SW 1271 (cell line): ENCODE results near the gene AZIN2.

ENCODE experiments used
- DNase-seq, 2 experiments: peaks; one replicate each; lab custom pipeline; 2025; lab: John Stamatoyannopoulos, UW

Gene AZIN2

DNA sequence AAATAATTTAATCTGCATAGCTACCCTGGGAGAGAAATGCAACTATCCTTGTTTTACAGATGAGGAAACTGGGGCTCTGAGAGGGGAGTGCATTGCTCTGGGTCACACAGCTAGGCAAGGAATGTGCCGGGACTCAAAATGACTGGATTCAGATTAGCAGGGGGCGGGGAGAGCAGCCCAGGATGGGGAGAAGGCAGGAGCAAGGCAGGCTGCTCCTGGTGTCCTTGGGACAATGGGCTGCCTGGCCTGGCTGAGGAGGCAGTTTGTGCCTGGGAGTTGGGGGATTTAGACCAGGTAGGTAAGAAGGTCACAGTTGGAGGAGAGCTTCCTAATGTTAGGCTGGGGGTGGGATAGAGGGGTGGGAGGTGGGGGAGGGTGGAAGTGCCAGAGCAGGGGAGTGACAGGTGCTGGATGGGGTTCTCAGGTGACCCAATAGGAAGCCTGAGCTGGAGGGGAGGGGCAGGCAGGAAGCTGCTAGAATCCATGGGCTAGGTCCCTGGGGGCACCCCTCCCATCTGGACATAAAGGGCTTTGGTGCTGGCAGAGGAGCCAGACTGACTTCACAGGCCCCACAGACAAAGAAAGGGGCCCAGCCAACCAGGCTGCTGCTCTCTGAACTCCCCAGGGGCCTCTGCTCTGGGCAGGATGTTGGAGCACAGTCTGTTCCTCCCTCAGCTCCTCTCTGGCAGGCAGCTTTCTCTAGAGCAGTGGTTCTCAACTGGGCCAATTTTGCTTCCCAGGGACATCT is 71.9 kb downstream of the AZIN2 start:
- no peak for DNase-seq

DNA sequence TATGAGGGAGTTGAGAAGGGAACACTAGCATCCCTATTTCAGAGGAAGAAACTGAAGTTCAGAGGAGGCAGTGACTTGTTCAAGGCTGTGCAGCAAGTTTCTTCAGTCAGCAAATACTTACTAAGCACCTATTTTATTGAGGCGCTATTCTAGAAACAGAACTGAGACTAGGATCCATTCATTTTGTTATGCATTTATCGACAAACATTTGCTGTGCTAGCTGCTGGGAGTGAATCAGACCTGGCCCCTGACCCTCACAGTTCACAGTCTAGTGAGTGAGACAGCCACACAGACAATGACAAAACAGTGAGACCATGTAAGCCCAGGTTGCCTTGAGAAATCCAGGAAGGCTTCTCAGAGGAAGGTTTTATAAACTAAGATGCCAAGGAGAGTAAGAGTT is 72.7 kb downstream of the AZIN2 start:
- no peak for DNase-seq

DNA sequence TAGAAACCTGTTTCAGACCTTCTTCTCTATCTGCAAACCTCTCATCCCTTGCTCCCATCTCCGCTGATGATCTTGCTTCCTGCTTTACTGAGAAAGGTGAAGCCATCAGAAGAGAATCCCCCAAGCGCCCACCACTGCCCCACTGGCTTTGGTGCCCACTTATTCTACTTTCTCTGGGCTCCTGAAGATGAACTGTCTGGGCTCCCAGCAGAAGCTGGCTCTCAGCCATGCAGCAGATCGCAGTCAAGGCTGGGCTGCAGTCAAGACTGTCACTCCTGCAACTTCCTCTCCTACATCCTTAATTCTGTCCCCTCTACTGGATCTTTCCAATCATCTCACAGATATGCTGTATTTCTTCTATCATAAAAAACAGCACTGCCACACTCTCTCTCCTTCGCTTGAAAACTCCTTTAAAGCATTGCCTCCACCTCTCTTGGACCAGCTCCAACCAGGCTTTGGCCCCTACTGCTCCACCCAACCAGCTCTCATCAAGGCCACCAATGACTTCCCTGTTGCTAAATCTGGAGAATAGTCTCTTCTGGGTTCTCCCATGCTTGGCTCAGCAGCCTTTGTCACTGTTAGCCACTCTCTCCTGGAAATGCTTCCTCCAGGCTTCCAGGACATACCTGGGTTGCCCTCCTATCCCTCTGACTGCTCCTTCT is 75.1 kb downstream of the AZIN2 start:
- no peak for DNase-seq

DNA sequence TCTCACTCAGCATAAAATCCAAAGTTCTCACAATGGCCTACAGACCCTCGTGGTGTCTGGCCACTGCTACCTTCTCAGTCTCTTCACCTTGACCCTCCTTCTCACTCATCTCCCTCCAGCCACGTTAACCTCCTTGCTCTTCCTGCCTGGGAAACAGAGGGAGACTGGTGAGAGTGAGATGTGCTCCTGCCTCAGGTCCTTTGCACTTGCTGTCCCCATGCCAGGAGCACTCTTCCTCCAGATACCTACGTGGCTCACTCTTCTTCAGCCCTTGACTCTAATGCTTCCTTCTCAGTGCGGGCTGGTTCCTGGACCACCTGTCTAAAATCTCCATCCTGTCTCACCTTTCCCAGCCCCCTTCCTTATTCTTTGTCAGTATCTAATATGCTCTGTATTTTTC is 76.2 kb downstream of the AZIN2 start:
- no peak for DNase-seq

DNA sequence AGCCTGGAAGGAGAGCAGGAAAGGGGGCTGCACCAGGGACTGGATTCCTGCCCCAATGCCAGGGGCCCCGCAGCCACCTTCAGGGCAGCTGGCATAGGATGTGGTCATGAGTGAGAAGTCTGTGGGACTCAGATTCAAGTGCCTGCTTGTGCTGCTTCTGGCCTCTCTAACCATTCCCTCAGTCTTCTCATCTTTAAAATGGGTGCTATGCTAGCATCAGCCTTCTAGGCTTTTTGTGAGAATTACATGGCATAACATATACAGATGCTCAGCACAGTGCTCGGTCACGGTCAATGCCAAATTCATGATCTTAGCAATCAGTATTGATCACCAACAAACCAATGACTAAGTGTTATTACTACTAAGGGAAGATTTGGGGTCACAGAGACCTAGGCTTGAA is 77.4 kb downstream of the AZIN2 start:
- DNase-seq: no peak

DNA sequence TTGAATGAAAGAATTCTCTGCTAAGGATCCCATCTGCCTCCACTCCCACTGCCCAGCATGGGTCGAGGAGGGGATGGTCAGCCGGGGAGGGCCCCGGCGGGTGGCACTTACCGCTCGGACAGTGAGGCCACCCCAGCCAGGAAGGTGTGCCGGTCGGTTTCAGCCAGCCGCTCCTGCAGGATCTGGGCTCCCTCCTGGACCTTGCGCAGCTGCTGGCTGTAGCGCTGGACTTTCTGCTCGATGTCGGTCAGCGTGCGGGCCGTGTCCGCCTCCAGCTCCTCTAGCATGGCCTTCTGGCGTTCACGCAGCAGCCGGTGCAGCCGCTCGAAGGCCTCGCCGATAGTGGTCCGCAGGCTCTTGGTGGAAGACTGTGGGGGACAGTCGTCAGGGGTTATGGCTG is 78.6 kb downstream of the AZIN2 start:
- no peak for DNase-seq

DNA sequence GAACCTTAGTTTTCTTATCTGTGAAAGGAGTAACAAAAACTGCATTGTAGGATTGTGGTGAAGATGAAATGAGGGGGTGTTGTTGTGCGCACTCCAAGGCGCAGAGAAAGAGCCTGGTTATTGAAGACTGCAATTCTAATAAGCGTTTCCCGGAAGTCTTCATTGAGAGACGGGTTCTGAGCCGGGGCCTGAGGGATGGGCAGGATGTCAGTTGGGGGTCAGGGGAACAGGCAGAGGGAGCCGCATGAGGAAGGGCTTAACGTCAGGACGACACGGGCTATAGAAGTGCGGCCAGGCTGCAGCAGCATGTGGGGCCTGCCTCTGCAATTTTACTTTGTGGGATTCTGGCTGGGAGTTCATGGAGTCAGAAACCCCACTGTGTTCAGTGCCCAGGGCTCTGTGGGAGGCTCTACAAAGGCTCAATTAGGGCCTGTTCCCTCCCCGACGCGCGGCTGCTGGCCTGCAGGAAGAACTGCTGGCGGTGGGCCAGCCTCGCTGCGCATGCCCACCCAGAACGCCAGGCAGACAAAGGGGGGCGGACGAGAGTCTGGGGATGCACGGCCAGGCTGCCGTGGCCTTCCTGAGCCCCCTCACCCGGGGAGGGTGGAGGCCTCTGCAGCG is 80.2 kb downstream of the AZIN2 start:
- DNase-seq: no peak

DNA sequence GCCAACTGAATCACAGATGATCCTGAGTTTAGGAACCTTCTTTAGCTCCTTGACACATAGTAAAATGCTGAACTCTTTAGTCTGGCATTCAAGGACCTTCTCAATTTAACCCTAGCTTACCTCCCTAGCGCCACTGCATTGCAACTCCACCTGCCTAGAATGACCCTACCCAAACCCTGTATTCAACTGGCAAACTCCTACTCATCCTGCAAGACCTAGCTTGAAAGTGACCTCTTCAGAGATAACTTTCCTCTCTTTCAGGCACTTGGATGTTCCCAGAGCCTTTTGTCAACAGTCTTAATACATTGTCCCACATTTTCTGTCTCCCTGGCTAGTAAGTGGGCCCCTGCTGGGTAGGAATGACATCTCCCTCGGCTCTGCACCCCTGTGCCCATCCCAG is 81.2 kb downstream of the AZIN2 start:
- no peak for DNase-seq

DNA sequence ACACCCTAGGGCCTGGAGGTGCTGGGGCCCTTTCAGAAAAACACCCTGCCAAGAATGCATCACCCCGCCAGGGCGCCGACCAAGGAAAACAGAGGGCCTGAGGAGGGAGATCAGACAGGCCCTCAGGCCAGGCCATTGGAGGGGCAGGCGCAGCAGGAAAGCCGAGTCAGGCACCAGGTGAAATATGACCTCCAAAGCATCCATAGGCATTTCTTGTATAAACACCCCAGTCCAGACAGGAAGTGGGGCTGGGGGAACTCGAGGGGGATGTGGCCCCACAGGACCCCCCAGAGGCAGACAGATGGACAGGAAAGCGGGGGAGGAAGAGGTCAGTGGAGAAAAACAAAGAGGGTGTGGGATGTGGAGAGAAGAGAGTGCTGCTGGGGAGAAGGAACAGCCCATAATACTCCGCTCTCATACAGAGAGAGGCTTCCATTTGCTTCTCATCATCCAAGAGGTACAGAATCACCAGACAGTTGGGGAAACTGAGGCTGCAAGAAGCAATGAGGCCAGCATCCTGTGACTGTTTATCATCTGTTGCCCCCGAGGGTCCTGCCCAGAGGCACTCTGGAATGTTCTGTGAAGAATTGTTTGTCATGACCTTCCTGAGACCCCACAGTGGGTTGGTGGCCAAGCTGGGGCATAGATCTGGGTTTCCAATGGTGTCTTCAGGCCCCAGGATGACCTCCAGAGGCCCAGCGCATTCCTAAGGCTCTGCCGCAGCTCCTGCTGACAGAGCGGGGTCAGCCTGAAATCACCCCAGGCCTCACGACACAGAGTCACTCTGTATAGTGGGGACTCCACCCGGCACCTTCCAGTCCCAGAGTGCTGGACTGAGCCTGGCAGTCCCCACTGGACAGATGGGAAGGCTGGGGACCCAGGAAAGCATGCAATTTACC is 82.9 kb downstream of the AZIN2 start:
- no peak for DNase-seq

DNA sequence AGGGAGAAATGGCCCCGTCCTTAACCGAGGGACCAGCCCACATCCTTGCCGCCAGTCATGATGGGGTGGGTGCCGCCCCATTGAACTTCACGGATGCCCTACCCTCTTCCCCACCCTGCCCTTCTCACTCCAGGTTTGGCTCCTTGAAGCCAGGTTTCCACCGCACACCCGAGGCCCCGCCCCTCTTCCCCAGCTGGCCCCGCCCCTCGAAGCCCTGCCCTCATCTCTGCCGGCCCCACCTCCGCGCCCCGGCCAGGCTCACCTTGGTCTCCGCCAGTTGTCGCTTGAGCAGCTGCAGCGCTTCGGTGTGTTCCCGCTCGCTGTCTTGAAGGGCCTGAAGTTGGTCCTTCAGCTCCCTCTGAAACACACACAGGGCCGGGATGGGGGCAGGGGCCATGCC is 84.3 kb downstream of the AZIN2 start:
- no peak for DNase-seq

DNA sequence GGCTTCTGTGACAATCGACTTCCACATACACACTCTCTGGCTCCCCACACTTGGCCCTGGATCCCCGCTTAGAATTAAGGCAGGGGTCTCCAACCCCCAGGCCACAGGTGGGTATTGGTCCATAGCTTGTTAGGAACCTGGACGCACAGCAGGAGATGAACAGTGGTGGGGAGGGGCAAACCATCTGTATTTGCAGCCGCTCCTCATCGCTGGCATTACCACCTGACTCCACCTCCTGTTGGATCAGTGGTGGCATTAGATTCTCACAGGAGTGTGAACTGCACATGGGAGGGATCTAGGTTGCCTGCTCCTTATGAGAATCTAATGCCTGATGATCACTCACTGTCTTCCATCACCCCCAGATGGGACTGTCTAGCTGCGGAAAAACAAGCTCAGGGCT is 84.9 kb downstream of the AZIN2 start:
- no peak for DNase-seq

DNA sequence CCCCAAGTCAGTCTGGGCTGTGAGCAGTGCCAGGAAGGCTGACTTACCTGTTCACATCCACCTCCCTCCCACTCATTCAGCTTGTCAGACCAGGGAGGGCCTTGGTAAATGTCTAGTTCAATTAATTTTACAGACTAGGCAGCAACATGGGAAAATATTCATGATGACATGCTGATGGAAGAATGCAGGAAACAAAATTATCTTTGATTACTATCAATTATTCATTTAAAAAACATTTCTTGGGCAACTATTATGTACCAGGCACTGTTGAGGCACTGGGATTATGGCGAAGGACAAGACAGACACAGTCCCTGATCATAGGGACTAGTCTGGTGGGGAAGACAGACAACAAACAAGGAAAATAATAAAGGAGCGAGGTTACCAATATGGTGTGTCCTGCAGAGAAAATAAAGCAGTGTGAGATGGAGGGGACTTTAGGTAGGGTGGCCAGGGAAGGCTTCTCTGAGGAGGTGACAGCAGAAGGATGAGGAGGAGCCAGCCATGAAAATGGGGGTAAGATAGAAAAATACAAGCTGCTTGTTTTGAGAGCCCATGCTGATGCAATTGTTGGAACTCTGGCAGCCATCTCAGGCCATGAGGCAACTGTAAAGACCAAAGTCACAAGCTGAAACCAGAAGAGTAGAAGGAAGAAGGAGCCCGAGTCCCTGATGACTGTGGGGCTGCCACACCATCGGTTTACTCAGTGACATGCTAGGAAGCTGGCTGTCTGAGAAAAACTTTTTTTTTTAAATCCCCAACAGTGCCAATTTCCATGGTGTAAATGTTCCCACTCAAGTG is 86.9 kb downstream of the AZIN2 start:
- DNase-seq: no peak

DNA sequence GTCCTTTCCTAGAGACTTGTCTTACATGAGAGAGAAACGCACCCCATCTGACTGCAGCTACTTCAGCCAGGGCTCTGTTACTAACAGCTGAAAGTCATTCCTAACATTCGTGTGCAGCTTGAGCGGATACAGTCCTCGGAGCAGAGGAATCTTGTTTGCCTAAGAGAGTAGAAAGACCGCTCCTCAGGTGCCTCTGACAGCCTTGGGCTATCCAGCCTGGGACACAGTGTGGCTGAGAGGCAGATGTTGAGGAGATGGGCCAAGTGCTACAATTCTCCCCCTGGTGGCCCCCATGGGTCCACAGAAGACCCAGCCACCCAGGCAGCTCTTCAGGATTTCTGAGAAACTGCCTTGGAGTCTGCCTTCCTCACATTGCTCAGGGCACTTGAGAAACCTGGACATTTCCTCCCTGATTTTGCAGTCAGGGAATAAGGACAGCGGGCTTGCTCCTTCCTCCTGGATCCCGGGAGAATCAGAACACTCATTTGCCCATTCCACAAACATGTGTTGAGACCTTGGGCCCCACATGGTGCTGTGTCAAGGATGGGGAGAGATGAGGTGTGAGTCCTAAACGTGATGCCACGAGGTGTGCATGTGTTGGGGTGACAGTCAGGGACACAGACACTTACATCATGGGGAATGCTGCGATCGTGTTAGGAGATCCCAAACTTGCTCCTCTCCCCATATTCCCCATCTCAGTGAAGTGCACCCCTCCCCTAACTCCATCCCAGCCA is 87.8 kb downstream of the AZIN2 start:
- no peak for DNase-seq

DNA sequence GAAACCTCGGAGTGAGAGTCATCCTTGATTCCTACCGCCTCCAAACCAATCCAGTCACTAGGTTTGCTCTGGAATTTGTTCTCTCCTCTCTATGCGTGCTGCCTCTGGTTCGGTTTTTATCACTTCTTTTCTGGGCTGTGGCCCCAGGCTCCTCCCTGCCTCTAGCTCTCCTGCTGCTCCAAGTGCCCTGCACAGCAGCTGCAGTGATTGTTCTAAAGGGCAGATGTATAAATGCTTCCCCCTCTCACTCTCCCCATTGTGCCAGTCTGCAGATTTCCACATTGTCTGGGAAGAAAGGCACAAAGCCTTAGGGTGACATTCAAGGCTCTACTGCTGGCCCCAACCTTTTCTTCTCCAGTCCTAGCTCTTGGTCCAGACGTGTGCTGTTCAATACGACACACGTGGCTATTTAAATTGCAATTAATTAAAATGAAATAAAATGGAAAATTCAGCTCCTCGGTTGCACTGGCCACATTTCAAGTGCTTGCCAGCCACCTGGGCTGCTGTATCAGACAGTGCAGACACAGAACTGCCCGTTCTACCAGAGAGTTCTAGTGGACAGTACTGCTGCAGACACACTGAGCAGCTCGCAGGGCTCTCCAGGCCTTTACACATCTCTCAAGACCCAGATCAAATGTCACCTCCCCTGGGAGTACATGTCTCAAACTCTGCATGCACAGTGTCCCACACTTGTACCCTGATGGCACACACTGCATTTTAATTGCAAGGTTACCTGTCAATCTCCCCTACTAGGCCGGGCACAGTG is 88.5 kb downstream of the AZIN2 start:
- no peak for DNase-seq
